Activated CD4-positive, CD25-positive, alpha-beta regulatory T cell treated with anti-CD3 and anti-CD28 coated beads, Interleukin-2, amount 50 U/mL, for 72 hours (primary cell): ENCODE data around the gene PPP6R1.
"Not testable (repeated sequence)": the region's sequence is repeated elsewhere in the genome, so short reads cannot be mapped to it uniquely, and the experiment has no call there.

Experiments
- DNase-seq: peaks from one replicate; pipeline ENCODE4 v3.0.0; 2021

The PPP6R1 gene

DNA sequence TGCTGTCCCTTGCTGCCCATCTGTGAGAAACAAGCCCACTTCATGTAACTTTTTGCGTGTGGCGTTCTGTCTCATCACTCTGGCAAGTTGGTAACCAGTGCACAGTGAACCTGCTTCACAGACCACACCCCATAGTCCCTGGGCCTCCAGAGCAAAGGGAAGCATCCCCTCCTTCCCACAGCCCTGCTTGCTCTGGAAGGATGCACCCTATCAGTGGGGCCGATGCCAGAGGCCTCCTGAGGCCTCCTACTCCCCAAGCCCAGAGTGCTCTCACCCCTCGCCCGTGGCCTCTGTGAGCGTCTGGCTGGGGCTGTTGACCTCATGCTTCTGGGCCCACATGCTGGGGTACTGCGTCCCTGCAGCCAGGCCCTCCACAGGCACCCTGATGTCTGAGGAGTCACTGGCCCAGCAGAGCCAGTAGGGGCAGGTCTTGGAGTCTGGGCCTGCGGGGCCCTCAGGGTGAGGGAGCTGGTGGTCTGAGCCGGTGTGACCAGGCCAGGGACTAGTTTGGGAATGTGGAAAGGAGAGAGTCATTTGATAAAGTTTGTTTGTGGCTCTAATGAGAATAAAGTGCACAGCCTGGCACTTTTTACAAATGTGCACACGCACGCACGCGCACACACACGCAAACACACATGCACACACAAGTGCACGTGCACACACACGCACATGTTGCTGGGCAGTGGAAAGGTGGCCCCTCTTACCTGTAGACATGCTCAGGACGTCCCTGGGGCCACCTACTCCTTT lies 35.4 kb downstream of the PPP6R1 start:
- DNase-seq = no peak

DNA sequence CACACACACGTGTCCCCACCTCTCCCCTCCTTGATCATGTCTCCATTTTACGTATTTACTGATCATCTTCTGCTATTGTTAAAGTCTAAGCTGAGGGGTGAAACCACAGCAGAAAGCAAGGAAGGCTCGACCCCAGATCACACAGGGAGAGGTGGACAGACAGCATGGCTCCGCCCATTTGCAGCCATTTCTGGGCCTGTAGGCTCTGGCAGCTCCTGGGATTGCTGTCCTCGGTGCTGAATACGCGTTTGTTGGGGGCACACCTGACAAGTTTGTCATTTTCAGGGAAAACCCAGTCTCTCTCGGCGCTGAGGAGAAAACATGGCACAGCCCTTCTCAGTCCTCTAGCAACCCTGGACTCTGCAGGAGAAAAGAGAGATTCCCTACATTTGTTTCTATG lies 38.3 kb downstream of the PPP6R1 start:
- no peak for DNase-seq

DNA sequence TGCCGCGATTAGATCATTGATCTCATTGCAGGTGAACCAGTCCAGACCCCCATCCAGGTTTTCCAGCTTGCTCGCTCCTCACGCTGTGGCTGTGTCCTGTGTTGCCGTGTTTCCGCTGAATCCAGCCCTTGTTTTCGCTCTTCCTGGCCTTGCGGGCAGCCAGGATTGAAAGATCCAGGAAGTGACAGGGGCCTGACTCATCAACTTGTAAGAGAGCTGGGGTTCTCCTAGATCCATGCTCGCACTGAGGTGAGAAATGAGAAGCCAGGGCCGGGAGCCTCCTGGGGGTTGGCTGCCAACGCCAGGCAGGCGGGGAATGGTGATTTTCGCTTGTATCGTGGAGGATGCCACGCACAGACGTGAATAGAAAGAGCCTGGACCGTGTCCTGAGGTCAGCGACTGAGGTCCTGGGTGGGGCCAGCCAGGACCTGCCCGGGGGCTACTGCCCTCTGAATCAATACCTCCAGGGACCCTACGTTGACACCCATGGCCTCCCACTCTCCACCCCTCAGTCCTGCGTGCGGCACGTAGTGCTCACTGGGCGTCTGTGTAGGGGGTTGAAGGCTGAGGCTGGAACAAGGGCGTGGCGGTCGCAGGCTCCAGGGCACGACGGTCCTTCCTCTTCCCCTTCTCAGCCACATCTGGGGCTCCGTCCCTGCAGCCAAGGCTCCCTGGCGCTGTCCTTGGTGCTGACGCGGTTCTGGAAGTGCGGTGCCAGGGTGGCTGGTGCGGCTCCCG lies 42.2 kb downstream of the PPP6R1 start:
- no peak for DNase-seq

DNA sequence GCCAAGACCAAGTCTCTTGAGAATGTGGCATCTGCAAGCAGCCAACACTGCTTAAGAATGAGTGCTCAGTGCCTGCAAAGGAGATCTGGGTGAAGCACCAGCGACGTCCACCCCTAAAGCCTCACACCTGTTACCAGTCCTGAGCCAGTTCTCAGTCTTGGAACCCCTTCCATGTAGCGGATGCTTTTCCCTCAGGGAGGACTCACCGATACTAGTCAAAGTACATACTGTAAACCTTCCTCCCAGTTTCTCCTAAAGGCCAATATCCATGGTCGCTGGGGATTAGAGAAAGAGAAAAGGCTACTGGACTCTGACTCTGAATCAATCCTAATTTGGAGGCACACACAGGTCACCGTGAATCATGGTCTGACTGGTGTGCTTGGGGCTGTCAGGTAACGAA lies 45.3 kb downstream of the PPP6R1 start:
- no peak for DNase-seq

DNA sequence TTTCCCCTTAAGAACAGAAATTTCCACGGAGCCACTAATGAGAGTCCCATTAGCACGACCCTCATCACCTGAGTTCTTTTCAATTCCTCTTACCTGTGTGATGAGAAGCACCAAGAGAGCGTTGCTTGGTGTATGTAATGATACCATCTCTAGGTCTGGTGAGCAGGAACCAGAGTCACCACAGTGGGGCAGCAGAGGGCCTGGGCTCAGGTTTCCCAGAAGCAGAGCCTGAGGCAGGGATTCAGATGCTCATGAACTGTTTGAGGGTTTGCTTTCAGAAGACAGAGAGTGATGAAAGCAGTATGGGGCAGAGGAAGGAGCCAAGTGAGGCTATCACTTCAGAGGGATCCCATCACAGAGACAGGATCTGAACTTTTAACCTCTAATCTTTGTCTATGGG lies 46.4 kb downstream of the PPP6R1 start:
- peak; percentile 58 for DNase-seq

DNA sequence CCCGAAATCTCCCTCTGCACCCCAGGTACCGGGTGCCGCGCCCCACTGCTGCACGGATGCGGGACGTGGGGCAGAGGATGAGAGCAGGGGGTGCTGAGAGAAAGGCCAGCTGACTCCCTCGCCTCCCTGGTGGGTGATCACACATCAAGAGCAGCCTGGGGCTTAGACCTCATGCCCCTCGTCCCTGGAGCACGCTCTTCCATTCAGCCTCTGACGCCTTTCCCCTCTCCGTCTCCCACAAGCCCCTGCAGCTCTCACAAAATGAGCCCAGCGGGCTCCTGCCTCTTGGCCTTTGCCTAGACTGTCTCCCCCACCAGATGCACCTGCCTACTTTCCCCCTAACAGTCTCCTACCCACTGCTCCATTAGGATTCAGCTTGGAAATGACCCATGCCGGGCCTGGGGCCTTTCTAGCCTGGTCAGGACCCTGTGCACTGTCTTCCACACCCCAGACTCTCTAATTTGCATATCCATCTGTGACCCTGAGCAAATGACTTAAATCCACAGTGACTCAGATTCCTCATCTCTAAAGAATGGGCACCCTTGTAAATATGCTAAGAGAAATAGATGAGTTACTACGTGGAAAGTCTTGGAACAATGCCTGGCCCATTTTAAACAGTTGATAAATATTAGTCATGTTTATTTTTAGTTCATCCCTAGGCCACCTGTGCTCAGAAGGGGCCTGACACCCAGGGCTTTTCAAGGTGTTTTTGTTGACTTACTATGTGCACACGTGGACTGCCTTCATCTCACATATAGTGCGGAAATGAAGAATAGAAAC lies 48.9 kb downstream of the PPP6R1 start:
- no peak for DNase-seq

DNA sequence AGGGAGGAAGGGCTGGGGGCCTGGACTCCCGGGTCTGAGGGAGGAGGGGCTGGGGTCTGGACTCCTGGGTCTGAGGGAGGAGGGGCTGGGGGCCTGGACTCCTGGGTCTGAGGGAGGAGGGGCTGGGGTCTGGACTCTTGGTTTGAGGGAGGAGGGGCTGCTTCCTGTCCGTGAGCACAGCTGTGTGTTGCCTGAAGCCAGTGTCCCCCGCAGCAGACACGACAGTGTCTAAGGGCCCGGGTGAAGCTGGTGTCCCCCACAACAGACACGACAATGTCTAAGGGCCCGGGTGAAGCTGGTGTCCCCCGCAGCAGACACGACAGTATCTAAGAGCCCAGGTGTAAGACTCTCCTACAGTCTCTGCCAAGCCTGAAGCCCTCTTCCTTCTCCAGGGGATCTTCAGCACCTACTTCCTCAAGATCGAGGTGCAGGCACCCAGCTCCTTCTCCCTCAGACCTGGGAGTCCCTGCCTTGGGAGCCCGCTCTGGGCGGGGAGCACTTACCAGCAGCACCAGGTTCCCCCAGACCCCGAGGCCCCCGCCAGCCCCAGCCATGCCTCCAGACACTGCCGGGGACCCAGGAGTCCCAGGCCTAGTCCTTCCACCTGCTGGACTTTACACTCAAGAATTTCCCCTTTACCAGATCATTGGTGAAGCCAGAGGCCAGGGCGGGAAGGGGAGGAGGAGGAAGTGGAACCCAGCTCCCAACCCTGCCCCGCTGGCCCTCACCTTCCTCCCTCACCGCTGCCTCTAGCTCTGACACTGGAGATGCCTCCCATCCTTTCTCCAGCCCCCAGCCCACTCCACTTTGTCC lies 49.7 kb downstream of the PPP6R1 start, which contains the start of gene PTPRH:
TSS of gene PTPRH (minus strand) at position 622 of the 813 bp plus-strand sequence. CDS start at position 554, 68 bp downstream.
- DNase-seq = no peak

DNA sequence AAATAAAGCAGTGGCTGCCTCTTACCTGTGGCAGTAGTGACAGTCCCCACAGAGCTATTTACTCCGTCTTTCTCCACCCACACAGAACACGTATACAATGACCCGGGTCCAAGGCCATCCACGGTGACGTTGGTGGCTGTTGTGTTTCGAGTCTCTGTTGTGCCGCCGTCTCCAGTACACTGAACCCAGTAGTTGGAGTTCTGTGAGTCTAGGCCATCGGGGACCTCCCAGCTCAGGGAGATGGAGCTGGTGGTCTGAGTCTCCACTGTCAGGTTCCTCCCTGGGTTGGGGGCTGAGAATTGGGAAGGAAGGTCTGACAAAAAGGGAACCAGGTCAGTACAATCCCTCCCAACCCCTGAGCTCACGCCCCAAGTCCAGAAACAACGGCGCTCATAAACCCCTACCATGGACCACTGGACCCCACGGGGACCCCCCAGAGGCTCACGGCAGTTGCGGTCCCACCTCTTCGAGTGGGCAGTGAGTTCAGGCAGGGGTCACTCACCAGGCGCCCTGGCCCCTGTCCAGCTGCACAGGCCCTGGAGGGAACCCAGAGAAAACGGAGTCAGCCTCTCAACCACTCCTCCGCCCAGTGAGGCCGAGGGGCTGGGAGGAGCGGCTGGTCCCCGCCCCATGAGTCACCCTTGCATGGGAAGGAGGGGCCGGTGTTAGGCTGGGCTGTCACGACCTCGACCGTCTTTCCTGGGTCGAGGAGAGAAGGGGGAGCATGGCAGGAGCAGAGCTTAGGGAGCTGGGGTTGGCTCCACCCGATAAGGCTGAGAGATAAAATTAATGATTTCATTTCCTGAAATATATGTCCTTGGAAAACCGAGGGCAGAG lies 51.9 kb downstream of the PPP6R1 start:
- DNase-seq = no peak

DNA sequence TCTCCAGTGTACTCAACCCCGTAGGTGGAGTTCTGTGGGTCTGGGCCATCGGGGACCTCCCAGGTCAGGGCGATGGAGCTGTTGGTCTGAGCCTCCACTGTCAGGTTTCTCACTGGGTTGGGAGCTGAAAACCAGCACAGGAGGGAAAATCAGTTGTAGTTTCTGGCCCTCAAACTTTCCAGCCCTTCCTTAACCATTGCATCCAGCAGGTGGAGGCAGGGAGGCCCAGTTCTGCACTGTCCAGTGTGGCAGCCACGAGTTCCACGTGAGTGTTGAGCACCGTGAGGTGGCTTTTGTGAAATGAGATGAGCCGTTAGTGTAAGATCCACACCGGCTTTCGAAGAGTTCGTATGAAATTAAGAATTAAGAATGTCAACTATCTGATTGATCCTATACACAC lies 56.6 kb downstream of the PPP6R1 start:
- DNase-seq = not testable (repeated sequence)

DNA sequence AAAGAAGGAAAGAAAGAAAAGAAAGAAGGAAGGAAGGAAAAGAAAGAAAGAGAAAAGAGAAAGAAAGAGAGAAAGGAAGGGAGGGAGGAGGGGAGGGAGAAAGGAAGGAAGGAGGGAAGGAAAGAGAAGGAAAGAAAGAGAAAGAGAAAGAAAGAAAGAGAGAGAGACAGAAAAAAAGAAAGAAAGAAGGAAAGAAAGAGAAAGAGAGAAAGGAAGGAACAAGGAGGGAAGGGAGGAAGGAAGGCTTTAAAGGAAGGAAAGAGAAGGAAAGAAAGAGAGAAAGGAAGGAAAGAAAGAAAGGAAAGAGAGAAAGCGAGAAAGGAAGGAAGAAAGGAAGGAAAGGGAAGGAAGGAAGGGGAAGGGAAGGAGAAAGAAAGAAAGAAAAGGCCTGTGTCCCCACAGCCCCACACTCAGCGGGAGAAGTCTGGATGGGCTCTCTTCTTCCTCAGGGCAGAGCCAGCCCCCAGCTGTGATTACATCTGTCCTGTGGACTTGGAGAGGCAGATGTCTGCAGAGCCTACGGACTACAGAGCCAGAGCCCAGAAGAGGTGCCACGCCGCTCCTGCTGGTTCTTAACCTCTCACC lies 59.1 kb downstream of the PPP6R1 start:
- no peak for DNase-seq

DNA sequence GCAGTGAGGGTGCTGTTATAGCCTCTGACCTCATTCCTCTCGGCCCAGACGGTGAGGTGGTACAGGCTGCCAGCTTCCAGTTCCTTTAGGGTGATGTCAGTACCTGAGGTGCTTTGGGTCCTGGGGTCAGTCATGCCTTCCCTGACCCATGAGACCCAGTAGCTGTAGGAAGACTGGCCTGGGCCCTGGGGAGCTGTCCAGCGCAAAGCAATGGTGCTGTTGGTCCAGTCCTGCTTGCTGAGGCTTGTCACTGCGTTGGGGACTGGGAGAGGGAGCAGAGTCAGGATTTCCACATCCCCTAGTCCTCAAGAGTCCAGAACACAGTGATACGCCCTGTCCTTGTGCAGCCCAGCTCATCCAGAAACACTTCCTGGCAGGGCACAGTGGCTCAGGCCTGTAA lies 60.2 kb downstream of the PPP6R1 start:
- no peak for DNase-seq

DNA sequence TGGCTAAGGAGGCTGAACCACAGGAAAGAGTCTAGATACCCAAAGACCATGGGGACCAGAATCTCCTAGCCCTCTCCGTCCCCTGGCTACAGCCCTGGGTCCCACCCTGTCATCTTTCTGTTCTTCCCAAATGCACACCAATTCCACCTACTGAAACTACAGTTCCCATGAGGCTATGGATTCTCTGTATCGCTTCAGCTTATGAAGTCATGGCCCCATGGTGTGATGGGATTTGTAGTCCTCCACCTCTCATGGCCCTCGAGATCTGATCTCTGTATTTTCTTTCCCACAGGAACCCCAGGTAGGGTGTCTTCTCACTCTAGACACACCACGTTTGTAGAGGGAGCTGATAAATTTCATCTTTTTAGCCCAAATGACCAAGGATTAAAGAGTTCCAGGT lies 61.3 kb downstream of the PPP6R1 start:
- no peak for DNase-seq

DNA sequence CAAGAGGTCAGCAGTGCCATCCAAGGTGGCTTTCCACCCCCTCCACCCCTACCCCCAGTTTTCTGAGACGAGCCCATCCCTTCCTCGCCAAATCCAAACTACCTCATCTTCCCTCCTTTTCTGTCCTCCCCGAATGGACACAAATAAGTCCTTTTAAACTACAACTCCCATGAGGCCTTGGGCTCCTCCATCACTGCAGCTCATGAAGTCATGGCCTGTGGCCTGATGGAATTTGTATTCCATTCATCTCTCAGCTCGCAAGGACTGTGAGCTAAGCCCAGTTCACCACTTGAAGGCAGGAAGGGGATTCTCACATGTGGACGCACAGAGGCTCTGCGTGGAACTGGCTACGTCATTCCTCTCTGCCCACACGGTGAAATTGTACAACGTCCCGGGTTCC lies 62.0 kb downstream of the PPP6R1 start:
- no peak for DNase-seq

DNA sequence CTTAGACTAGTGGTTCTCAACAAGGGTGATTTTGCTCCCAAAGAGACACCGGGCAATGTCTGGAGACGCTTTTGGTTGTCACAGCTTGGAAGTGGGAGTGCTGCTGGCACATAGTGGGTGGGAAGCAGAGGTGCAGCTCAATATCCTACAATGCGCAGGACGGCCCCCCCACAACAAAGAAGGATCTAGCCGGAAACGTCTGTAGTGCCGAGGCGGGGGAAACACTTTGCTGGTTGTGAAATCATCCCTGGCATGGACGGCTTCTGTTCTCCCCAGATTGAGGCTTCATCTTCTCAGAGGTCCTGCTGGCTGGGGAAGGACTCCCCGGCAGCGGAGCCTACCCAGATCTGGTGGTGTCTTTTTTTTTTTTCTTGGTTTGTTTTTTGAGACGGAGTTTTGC lies 65.3 kb downstream of the PPP6R1 start:
- no peak for DNase-seq

DNA sequence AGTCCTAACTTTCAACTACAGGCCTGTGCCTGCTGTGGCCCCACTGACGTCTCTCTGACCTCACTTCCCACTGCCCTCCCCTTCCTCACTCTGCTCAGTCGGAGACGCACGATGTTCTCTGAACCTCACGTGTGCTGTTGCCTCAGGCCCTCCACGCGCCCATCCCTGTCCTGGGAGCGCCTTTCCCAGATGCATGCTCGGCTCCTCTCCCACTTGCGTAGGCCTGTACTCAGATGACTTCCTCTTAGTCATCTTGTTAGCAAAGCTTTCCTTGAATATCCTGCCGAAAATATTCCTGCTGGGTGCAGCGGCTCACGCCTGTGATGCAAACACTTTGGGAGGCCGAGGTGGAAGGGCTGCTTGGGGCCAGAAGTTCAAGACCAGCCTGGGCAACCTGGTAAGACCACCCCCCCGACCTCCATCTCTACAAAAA lies 69.4 kb downstream of the PPP6R1 start:
- no peak for DNase-seq

DNA sequence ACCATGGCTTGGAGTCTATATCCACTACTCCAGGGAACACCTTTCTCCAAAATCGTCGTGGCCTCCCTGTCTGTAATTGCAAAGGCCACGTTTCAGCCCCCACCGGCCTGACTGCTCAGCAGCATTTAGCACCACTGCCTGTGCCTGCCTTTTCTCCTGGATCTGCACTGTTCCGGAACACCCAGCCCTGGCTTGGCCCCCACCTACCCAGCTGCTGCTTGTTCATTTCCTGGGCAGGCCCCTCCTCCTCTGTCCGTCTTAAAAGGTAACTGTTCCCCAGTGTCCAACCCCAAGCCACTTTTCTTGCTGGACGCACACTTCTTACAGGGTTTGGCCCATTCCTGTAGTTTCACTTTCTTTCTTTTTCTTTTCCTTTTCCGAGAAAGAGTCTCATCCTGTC lies 70.2 kb downstream of the PPP6R1 start:
- DNase-seq = no peak

DNA sequence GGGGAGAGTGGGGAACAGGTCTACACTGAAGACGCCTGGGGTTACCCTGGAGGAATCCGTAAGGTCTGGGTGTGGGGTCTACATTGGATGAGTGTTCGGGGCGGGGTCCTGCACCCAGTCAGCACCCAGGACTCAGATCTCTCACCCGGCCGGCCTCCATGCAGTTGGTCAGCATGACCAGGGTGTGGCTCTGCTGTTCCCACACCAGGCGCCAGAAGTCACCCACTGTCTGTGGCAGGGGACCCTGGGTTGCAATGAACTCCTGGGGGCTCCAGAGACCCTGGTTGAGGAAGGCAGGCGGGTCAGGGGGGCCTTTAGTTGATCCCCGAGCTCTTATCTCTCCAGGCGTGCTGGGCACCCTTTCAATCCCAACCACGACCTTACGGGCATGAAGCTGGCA lies 72.7 kb downstream of the PPP6R1 start:
- no peak for DNase-seq

DNA sequence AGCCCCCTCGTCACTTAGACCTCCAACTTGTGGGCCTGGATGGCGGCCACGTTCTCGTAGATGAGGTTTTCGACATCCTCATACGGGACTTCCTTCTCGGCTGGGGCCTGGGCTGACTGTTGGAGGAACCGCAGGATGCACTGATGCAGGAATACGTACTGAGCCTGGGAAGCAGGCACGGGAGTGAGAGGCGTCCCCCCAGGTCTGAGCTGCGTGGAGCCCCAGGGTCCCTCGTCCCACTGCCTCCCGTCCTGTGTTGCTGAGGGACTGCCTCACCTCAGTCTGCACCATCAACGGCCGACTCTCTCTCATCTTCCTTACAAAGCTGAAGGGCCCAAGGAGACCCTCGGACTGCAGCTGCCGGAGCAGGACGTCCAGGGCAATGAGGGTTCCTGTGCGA lies 77.1 kb downstream of the PPP6R1 start:
- no peak for DNase-seq
